Head of caudate nucleus (tissue), 42 donors: Measurements from ENCODE around the gene ITPR3.

ENCODE experiments used
- DNase-seq, 42 donors: peaks; one replicate each; pipeline versions ENCODE4 v3.0.0 to v3.0.0-alpha.2; 2020 to 2021; ENCODE audit warnings: mixed read lengths in 7 of 42
- intact Hi-C: fragments of 100-400 bp; cut with DNase I; formaldehyde crosslinking; loops from one replicate; pipeline ENCODE4 v1.15.0; 2022

The ITPR3 gene

GRCh38 chr6:33689148-33689494 is 68.0 kb downstream of the ITPR3 start:
- DNase-seq = no peak
- intact Hi-C loops = no loop called here

- no peak for DNase-seq
- intact Hi-C loops = no loop called here
Observed at GRCh38 chr6:33689879-33690278, 68.8 kb downstream of the ITPR3 start.

GRCh38 chr6:33690766-33691165 is 69.6 kb downstream of the ITPR3 start:
- intact Hi-C loops = no loop called here
- no peak for DNase-seq

- no peak for DNase-seq
- intact Hi-C loops = no loop called here
Observed at GRCh38 chr6:33691456-33692077, 70.4 kb downstream of the ITPR3 start.

- intact Hi-C loops = no loop called here
- no peak for DNase-seq
Observed at GRCh38 chr6:33692078-33692759, 71.1 kb downstream of the ITPR3 start.

- DNase-seq = no peak
- intact Hi-C loops = no loop called here
Observed at GRCh38 chr6:33692760-33693158, 71.6 kb downstream of the ITPR3 start.

GRCh38 chr6:33693186-33694105 is 72.3 kb downstream of the ITPR3 start:
- intact Hi-C loops = no loop called here
- DNase-seq = no peak

- peak in 39 of 42 donors; percentile 35 to 87 (median 67) for DNase-seq
- intact Hi-C loops = no loop called here
Observed at GRCh38 chr6:33694401-33694931, 73.3 kb downstream of the ITPR3 start.

GRCh38 chr6:33694977-33695376 is 73.9 kb downstream of the ITPR3 start:
- intact Hi-C loops = no loop called here
- no peak for DNase-seq

- DNase-seq = peak in 33 of 42 donors; percentile 6 to 69 (median 51)
- intact Hi-C loops = no loop called here
Observed at GRCh38 chr6:33695451-33695887, 74.3 kb downstream of the ITPR3 start.

GRCh38 chr6:33696076-33696475 is 75.0 kb downstream of the ITPR3 start:
- intact Hi-C loops = no loop called here
- no peak for DNase-seq

GRCh38 chr6:33696548-33697518 is 75.7 kb downstream of the ITPR3 start:
- DNase-seq = peak in 5 of 42 donors; percentile 17 to 68 (median 26)
- intact Hi-C loops = no loop called here

- DNase-seq = no peak
- intact Hi-C loops = no loop called here
Observed at GRCh38 chr6:33697845-33698244, 76.7 kb downstream of the ITPR3 start.

- intact Hi-C loops = no loop called here
- no peak for DNase-seq
Observed at GRCh38 chr6:33698494-33698893, 77.4 kb downstream of the ITPR3 start.

GRCh38 chr6:33699131-33699530 is 78.0 kb downstream of the ITPR3 start:
- DNase-seq = no peak
- intact Hi-C loops = no loop called here

GRCh38 chr6:33699739-33700138 is 78.6 kb downstream of the ITPR3 start:
- DNase-seq = no peak

GRCh38 chr6:33700391-33701050 is 79.4 kb downstream of the ITPR3 start:
- DNase-seq = peak in 41 of 42 donors; percentile 28 to 84 (median 65)
- intact Hi-C loops = loop anchor here (5.0 kb wide), 1 partner anchor 113 kb away; no protein-coding TSS in a partner anchor

More at GRCh38 chr6:33699739-33700138, 78.6 kb downstream of the ITPR3 start:
- intact Hi-C loops = loop anchor here (5.0 kb wide), 1 partner anchor 112 kb away; no protein-coding TSS in a partner anchor
